GM23338 (cell line): ENCODE data around the gene OGFRL1. TPM values are rescaled to one million over a fixed set of nuclear protein-coding genes. Genes with fewer than 3 reads are reported as not detected.

ENCODE experiments used
- ATAC-seq: fragments of 200-7000 bp; cut with Tn5 transposase; 3 replicates; pipeline ENCODE4 v1.9.1; 2020
- DNase-seq: peaks from one replicate; pipeline ENCODE4 v3.0.0-alpha.2; 2015; ENCODE audit warnings: low spot score
- H2AFZ ChIP-seq: fragments of 200-600 bp; sonication (generic); 2 replicates; pipeline ENCODE4 v1.8.0; 2016; ENCODE audit warnings: antibody characterized with exemption, mild to moderate bottlenecking, moderate library complexity
- H3F3A ChIP-seq: fragments of 200-600 bp; sonication (generic); replicated peaks from 2 replicates; pipeline ENCODE4 v1.8.0; 2017; ENCODE audit warnings: antibody characterized with exemption, mixed run types, low read depth
- H3K27ac ChIP-seq: fragments of 200-600 bp; sonication (generic); 2 replicates; pipeline ENCODE4 v1.6.1; 2016; ENCODE audit warnings: low read depth
- H3K27me3 ChIP-seq: fragments of 200-600 bp; sonication (generic); 2 replicates; pipeline ENCODE4 v1.8.0; 2016; ENCODE audit warnings: mild to moderate bottlenecking, mixed run types, moderate library complexity; ENCODE audit not compliant: insufficient read depth
- H3K36me3 ChIP-seq: fragments of 200-600 bp; sonication (generic); 2 replicates; pipeline ENCODE4 v1.8.0; 2016; ENCODE audit warnings: mild to moderate bottlenecking; ENCODE audit not compliant: insufficient read depth
- H3K4me1 ChIP-seq: fragments of 200-600 bp; sonication (generic); 2 replicates; pipeline ENCODE4 v1.8.0; 2016; ENCODE audit warnings: mild to moderate bottlenecking, moderate library complexity; ENCODE audit not compliant: insufficient read depth
- H3K4me2 ChIP-seq: fragments of 200-600 bp; sonication (generic); 2 replicates; pipeline ENCODE4 v1.7.1; 2017; ENCODE audit warnings: mixed run types
- H3K4me3 ChIP-seq: fragments of 200-600 bp; sonication (generic); 2 replicates; pipeline ENCODE4 v1.6.1; 2016; ENCODE audit warnings: mixed run types
- H3K79me2 ChIP-seq: fragments of 200-600 bp; sonication (generic); replicated peaks from 2 replicates; pipeline ENCODE4 v1.8.0; 2017; ENCODE audit warnings: mild to moderate bottlenecking; ENCODE audit not compliant: insufficient read depth
- H3K9me2 ChIP-seq: fragments of 200-600 bp; sonication (generic); 2 replicates; pipeline ENCODE4 v1.8.0; 2017; ENCODE audit not compliant: insufficient read depth
- H4K20me1 ChIP-seq: fragments of 200-600 bp; sonication (generic); replicated peaks from 2 replicates; pipeline ENCODE4 v1.8.0; 2017; ENCODE audit warnings: mild to moderate bottlenecking; ENCODE audit not compliant: insufficient read depth
- H3K27ac Mint-ChIP-seq: 2 replicates; pipeline ENCODE4 v1.8.0; 2020; ENCODE audit warnings: inconsistent platforms, mild to moderate bottlenecking, moderate library complexity, mixed read lengths
- H3K27me3 Mint-ChIP-seq: 3 replicates; pipeline ENCODE4 v1.8.0; 2022; ENCODE audit warnings: low read depth, mild to moderate bottlenecking, moderate library complexity, mixed read lengths, inconsistent platforms; ENCODE audit not compliant: insufficient read depth, poor library complexity
- H3K36me3 Mint-ChIP-seq: 3 replicates; pipeline ENCODE4 v1.8.0; 2021; ENCODE audit warnings: low read depth, mild to moderate bottlenecking, inconsistent platforms, moderate library complexity, mixed read lengths
- H3K4me1 Mint-ChIP-seq: 3 replicates; pipeline ENCODE4 v1.8.0; 2020; ENCODE audit warnings: mild to moderate bottlenecking, inconsistent platforms, mixed read lengths
- H3K4me3 Mint-ChIP-seq: 3 replicates; pipeline ENCODE4 v1.8.0; 2021; ENCODE audit warnings: moderate library complexity, mild to moderate bottlenecking, inconsistent platforms, mixed read lengths
- H3K9me3 Mint-ChIP-seq: 3 replicates; pipeline ENCODE4 v1.8.0; 2020; ENCODE audit warnings: moderate library complexity, mild to moderate bottlenecking, inconsistent platforms, mixed read lengths
- CTCF ChIP-seq, 2 experiments: fragments of 200-600 bp in 1 of 2; sonication (generic) in 1 of 2; conservative IDR thresholded peaks; 2 replicates each; pipeline versions ENCODE4 v1.5.1 to v1.6.1; 2016 to 2017; ENCODE audit warnings: antibody characterized with exemption in 2 of 2, low read depth in 2 of 2, mild to moderate bottlenecking in 2 of 2, moderate library complexity in 1 of 2
- ETS1 ChIP-seq: IDR thresholded peaks from 2 replicates; pipeline ENCODE4 v1.6.1; 2016; ENCODE audit warnings: antibody characterized with exemption
- JUNB ChIP-seq: IDR thresholded peaks from one replicate; pipeline ENCODE4 v1.6.1; 2016; ENCODE audit warnings: antibody characterized with exemption; ENCODE audit not compliant: unreplicated experiment
- NANOG ChIP-seq: IDR thresholded peaks from 2 replicates; pipeline ENCODE4 v1.6.1; 2016; ENCODE audit warnings: antibody characterized with exemption, borderline replicate concordance
- POLR2AphosphoS5 ChIP-seq: IDR thresholded peaks from 2 replicates; pipeline ENCODE4 v1.6.1; 2016; ENCODE audit warnings: antibody characterized with exemption, low read depth
- REST ChIP-seq: IDR thresholded peaks from one replicate; pipeline ENCODE4 v1.6.1; 2018; ENCODE audit warnings: antibody characterized with exemption; ENCODE audit not compliant: unreplicated experiment
- STAT1 ChIP-seq: IDR thresholded peaks from one replicate; pipeline ENCODE4 v1.6.1; 2016; ENCODE audit warnings: antibody characterized with exemption; ENCODE audit not compliant: unreplicated experiment
- ZNF114 ChIP-seq: fragments of 250-450 bp; sonication (Bioruptor Pico); IDR thresholded peaks from 2 replicates; pipeline ENCODE4 v1.5.0; 2020; ENCODE audit warnings: mild to moderate bottlenecking, moderate library complexity
- ZNF331 ChIP-seq: fragments of 250-450 bp; sonication (Bioruptor Pico); IDR thresholded peaks from 2 replicates; pipeline ENCODE4 v1.5.0; 2020; ENCODE audit warnings: low read depth, mild to moderate bottlenecking, moderate library complexity
- ZNF462 ChIP-seq: fragments of 250-450 bp; sonication (Bioruptor Pico); IDR thresholded peaks from 2 replicates; pipeline ENCODE4 v1.5.0; 2020; ENCODE audit warnings: mild to moderate bottlenecking, moderate library complexity
- polyA plus RNA-seq: library from polyadenylated mRNA; unstranded; fragments of >200 nt; fragmentation: Nextera tagmentation; extraction: Ambion mirVana; gene quantifications from 2 replicates; pipeline ENCODE4 v1.2.1, GENCODE V29; 2016
- total RNA-seq: library from RNA; depleted of rRNA; stranded (reverse); fragments of >200 nt; shearing (Covaris generic); gene quantifications from 2 replicates; pipeline ENCODE4 v1.2.3, GENCODE V29; 2014

Gene OGFRL1
- total and polyA plus RNA-seq, 2 experiments from 2014 or later, result 4.2 to 10.0 TPM

- no peak for TF ChIP-seq POLR2AphosphoS5
- no peaks in the 10 kb centered on the region for H3K36me3 Mint-ChIP-seq
- H3K27ac Mint-ChIP-seq, result no peak overlapping the region
- Histone ChIP-seq H3F3A (no peaks in the 10 kb centered on the region), H3K4me3 (no peak overlapping the region), H3K27ac (no peak overlapping the region), H3K36me3 (no peaks in the 10 kb centered on the region), H3K27me3 (no peaks in the 10 kb centered on the region), H3K9me2 (peaks cover 7% of the 10 kb centered on the region; the same call in 1 of the 2 replicates), H3K4me2 (no peak overlapping the region), H3K79me2 (no peaks in the 10 kb centered on the region), H3K4me1 (no peaks in the 10 kb centered on the region), H4K20me1 (no peaks in the 10 kb centered on the region), H2AFZ (no peak overlapping the region)
- H3K4me1 Mint-ChIP-seq, result no peaks in the 10 kb centered on the region
- no peak overlapping the region for H3K4me3 Mint-ChIP-seq
- peaks cover 5% of the 10 kb centered on the region; the same call in 1 of the 3 replicates for H3K9me3 Mint-ChIP-seq
- no peak for ATAC-seq
- no peaks in the 10 kb centered on the region for H3K27me3 Mint-ChIP-seq
- DNase-seq, result no peak
Observed at GRCh38 chr6:71279321-71279720, 9.3 kb upstream of the OGFRL1 start.

GRCh38 chr6:71279740-71280139 is 8.9 kb upstream of the OGFRL1 start:
- no peaks in the 10 kb centered on the region for H3K4me1 ChIP-seq
- no peaks in the 10 kb centered on the region for H3K36me3 ChIP-seq
- ATAC-seq (no peak), DNase-seq (no peak)
- no peaks in the 10 kb centered on the region for H3K79me2 ChIP-seq
- H3K27me3 ChIP-seq, result no peaks in the 10 kb centered on the region
- no peak overlapping the region for H3K4me3 ChIP-seq
- H3K4me3 Mint-ChIP-seq, result no peak overlapping the region
- no peak overlapping the region for H2AFZ ChIP-seq
- H3K9me2 ChIP-seq, result peaks cover 7% of the 10 kb centered on the region; the same call in 1 of the 2 replicates
- H3K36me3 Mint-ChIP-seq, result no peaks in the 10 kb centered on the region
- peaks cover 5% of the 10 kb centered on the region; the same call in 1 of the 3 replicates for H3K9me3 Mint-ChIP-seq
- no peaks in the 10 kb centered on the region for H3F3A ChIP-seq
- H3K27ac Mint-ChIP-seq, result no peak overlapping the region
- H3K4me2 ChIP-seq, result no peak overlapping the region
- H3K27ac ChIP-seq, result no peak overlapping the region
- no peaks in the 10 kb centered on the region for H3K27me3 Mint-ChIP-seq
- no peaks in the 10 kb centered on the region for H4K20me1 ChIP-seq
- no peaks in the 10 kb centered on the region for H3K4me1 Mint-ChIP-seq
- TF ChIP-seq ZNF114, result no peak
- no peak for TF ChIP-seq ZNF331
- TF ChIP-seq ETS1, result no peak
- no peak for TF ChIP-seq JUNB
- TF ChIP-seq CTCF (conservative IDR thresholded peaks at IDR 0.05; ENCODE audit: low read depth in 2 of 2), result no peak
- no peak for TF ChIP-seq NANOG
- TF ChIP-seq STAT1, result no peak
- TF ChIP-seq REST, result no peak
- TF ChIP-seq ZNF462, result no peak
